Prostate gland (tissue), 2 donors: ENCODE data around the gene TAX1BP1. TPM values are rescaled to one million over a fixed set of nuclear protein-coding genes. Genes with fewer than 3 reads are reported as not detected.

Source experiments
- DNase-seq: peaks from one replicate; pipeline ENCODE4 v3.0.0-alpha.2; 2019; ENCODE audit warnings: low spot score
- H3K27ac ChIP-seq, 2 donors: fragments of 200-600 bp; sonication (generic); 2 replicates each; pipeline ENCODE4 v1.5.1; 2017 to 2019
- H3K27me3 ChIP-seq: fragments of 200-600 bp; sonication (generic); replicated peaks from 2 replicates; pipeline ENCODE4 v1.5.1; 2019; ENCODE audit not compliant: insufficient read depth
- H3K36me3 ChIP-seq, 2 donors: fragments of 200-600 bp; sonication (generic); 1 replicate in 1 of 2; 2 replicates in 1 of 2; pipeline versions ENCODE4 v1.5.1 to v1.8.1; 2017 to 2019
- H3K4me1 ChIP-seq: fragments of 200-600 bp; sonication (generic); replicated peaks from 2 replicates; pipeline ENCODE4 v1.5.1; 2019
- H3K4me3 ChIP-seq, 2 donors: fragments of 200-600 bp; sonication (generic); 2 replicates each; pipeline ENCODE4 v1.5.1; 2017 to 2019
- H3K9me3 ChIP-seq: fragments of 200-600 bp; sonication (generic); 2 replicates; pipeline ENCODE4 v1.5.1; 2017
- POLR2A ChIP-seq: fragments of 450-650 bp; IDR thresholded peaks from one replicate; pipeline ENCODE4 v1.6.1; 2016; ENCODE audit warnings: antibody characterized with exemption, mild to moderate bottlenecking
- POLR2AphosphoS5 ChIP-seq: sonication (generic); formaldehyde crosslinking; IDR thresholded peaks from one replicate; pipeline ENCODE4 v1.6.1; 2017; ENCODE audit warnings: antibody characterized with exemption
- WGBS: methylation state at CpG from one replicate; pipeline ENCODE4 v1.1.5; 2018; 5-methylcytosine and 5-hydroxymethylcytosine counted together
- intact Hi-C: fragments of 100-400 bp; cut with DNase I; formaldehyde crosslinking; loops from one replicate; pipeline ENCODE4 v1.14.2; 2022
- total RNA-seq, 2 donors: library from RNA; depleted of rRNA; stranded (reverse); fragments of >200 nt; gene quantifications; one replicate each; pipeline ENCODE4 v1.1.0, GENCODE V29; 2016
- TF ChIP-seq, protein P1 (sequence below), 4 experiments: fragments of 200-600 bp in 2 of 4; fragments of 450-650 bp in 2 of 4; sonication (generic) in 2 of 4; IDR thresholded peaks; 1 replicate in 3 of 4; 2 replicates in 1 of 4; pipeline ENCODE4 v1.5.1; 2016 to 2019; ENCODE audit warnings: antibody characterized with exemption in 4 of 4, mild to moderate bottlenecking in 2 of 4, moderate library complexity in 2 of 4

Gene TAX1BP1
- total RNA-seq, 2 donors from 2014 or later, result 105 to 125 TPM

DNA sequence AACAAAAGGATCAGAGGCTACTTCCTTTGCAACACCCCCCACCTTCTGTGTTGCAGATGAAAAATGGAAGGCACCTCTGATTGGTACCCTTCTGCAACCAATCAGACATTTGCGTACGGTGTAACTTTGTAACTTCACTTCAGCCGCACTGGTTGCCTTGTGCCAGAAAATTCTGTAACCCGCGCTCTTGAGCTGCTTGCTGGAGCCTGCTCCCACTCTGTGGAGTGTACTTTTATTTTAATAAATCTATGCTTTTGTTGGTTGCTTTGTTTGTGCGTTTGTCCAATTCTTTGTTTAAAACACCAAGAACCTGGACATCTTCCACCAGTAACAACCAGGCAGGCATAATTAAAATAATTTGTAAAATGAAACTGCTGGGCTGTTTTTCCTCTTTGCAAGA, 31.5 kb upstream of the TAX1BP1 start:
- Histone ChIP-seq H3K36me3 (no peaks in the 10 kb centered on the region), H3K4me3 (no peak overlapping the region), H3K27me3 (no peaks in the 10 kb centered on the region), H3K27ac (no peak overlapping the region), H3K4me1 (no peaks in the 10 kb centered on the region), H3K9me3 (no peaks in the 10 kb centered on the region)
- intact Hi-C loops, result no loop called here
- DNase-seq, result no peak
- no peak for TF ChIP-seq POLR2A
- TF ChIP-seq, protein P1, sequence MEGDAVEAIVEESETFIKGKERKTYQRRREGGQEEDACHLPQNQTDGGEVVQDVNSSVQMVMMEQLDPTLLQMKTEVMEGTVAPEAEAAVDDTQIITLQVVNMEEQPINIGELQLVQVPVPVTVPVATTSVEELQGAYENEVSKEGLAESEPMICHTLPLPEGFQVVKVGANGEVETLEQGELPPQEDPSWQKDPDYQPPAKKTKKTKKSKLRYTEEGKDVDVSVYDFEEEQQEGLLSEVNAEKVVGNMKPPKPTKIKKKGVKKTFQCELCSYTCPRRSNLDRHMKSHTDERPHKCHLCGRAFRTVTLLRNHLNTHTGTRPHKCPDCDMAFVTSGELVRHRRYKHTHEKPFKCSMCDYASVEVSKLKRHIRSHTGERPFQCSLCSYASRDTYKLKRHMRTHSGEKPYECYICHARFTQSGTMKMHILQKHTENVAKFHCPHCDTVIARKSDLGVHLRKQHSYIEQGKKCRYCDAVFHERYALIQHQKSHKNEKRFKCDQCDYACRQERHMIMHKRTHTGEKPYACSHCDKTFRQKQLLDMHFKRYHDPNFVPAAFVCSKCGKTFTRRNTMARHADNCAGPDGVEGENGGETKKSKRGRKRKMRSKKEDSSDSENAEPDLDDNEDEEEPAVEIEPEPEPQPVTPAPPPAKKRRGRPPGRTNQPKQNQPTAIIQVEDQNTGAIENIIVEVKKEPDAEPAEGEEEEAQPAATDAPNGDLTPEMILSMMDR (IDR thresholded peaks at IDR 0.05), result no peak
- WGBS, result 93% methylated on average over 6 of the region's 6 CpGs

DNA sequence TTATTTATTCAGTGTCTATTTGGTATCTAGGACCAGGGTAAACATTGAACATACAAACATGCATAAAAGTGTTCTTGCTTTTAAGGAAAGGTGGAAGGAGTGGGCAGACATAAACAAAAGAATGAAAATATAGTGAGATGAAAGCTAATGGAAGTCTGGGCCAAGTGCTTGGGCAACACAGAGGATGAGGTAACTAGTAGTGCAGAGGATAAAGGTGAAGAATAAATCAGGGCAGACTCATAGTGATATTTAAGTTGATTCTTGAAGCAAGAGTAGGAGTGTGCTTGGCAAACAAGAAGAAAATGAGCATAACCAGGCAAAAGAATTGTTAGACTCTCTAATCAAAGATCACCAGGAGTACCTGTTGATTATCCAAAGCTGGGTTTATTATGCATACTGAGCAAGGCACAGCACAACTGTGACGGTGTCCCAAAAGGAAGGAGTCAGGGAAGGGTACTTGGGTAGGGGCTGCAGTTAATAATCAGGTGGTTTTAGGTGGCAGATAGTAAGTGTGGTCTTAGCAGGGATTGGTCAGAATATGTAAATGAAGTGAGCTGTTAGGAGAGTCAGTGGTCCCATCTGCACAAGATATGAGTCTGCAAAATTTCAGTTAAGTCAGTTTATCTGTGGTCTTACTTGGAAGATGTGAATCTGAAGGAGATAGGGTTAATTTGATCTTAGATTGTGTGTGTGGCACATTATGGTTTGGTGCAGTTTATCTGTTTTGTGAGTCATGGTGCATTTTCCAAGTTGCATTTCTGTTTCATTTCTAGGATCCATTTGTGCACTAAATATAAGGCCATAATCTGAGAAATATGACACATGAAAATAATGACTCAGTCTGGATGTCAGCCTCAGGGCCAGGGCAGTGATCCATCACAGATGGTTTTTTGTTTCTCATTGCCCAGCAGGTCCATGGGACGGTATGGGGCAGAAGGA, 30.6 kb upstream of the TAX1BP1 start:
- intact Hi-C loops, result no loop called here
- H3K27ac ChIP-seq, result no peak overlapping the region
- TF ChIP-seq POLR2AphosphoS5, result peak; percentile 7
- TF ChIP-seq, protein P1 (IDR thresholded peaks at IDR 0.05), result no peak
- no peaks in the 10 kb centered on the region for H3K9me3 ChIP-seq
- H3K36me3 ChIP-seq, result no peaks in the 10 kb centered on the region
- no peak for DNase-seq
- no peaks in the 10 kb centered on the region for H3K4me1 ChIP-seq
- H3K4me3 ChIP-seq, result no peak overlapping the region
- H3K27me3 ChIP-seq, result no peaks in the 10 kb centered on the region
- 77% methylated on average over 2 of the region's 2 CpGs for WGBS

DNA sequence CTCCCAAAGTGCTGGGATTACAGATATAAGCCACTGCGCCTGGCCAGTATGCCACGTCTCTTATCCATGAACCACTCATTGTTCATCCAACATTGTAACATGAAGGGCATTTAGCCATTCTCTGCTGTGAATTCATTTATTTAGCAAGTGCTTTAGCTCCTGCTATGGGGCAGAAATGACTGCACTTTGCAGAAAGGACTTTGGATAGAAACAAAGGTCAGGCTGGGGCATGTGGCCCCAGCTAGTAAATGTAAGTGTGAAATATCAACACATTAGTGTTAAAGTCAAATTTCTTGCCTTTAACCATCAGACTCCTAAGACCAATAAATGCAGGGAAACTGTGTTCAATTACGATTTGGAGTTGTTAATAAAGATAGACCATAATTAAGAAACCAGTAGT, 27.7 kb upstream of the TAX1BP1 start:
- intact Hi-C loops, result no loop called here
- Histone ChIP-seq H3K36me3 (no peaks in the 10 kb centered on the region), H3K4me3 (no peak overlapping the region), H3K27ac (no peak overlapping the region), H3K27me3 (no peaks in the 10 kb centered on the region), H3K4me1 (no peaks in the 10 kb centered on the region), H3K9me3 (no peaks in the 10 kb centered on the region)
- WGBS, result 95% methylated on average over 3 of the region's 3 CpGs
- DNase-seq, result no peak
- TF ChIP-seq POLR2A (no peak), POLR2AphosphoS5 (no peak)
- TF ChIP-seq, protein P1 (IDR thresholded peaks at IDR 0.05), result no peak

DNA sequence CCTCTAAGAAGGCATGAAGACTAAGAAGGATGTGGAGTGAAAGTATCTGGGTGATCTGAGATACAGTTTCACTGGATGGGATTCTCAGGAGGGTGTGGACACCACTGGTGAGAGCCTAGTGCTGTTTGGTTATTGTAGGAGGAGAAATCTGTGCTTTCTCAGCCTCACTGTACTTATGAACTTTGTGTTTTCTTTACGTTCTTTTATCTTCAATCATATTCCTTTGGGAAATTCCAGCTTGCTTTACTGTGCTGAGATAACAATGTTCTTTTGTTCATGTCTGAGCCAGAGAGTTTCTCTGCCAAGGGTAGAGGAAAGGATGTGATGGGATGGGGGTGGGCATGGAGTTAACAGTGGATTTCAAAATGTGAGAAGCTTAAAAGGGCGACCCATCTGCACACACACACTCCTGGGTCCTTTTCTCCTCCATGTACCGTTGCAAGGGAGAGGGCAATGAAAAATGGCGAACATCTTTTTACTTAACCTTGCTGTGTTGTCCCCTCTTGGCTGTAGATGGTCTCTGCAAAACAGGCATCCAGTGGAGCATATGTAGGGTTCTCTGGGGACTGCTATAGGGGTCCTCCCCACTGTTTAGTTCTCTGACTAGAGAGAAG, 25.0 kb upstream of the TAX1BP1 start:
- DNase-seq, result no peak
- H3K27ac ChIP-seq, result no peak overlapping the region
- H3K27me3 ChIP-seq, result no peaks in the 10 kb centered on the region
- no peak overlapping the region for H3K4me3 ChIP-seq
- intact Hi-C loops, result no loop called here
- TF ChIP-seq, protein P1 (IDR thresholded peaks at IDR 0.05), result no peak
- no peak for TF ChIP-seq POLR2AphosphoS5
- TF ChIP-seq POLR2A, result no peak
- H3K36me3 ChIP-seq, result no peaks in the 10 kb centered on the region
- H3K4me1 ChIP-seq, result no peaks in the 10 kb centered on the region
- 42% methylated on average over 4 of the region's 4 CpGs for WGBS
- no peaks in the 10 kb centered on the region for H3K9me3 ChIP-seq
